Measurements from ENCODE around the gene THTPA. TPM values are rescaled to one million over a fixed set of nuclear protein-coding genes. Genes with fewer than 3 reads are reported as not detected.

THTPA gene
- total and polyA plus RNA-seq, 2 donors (not counting 1 experiment from before 2014, with no cell fraction given), result 17.0 to 21.4 TPM

DNA sequence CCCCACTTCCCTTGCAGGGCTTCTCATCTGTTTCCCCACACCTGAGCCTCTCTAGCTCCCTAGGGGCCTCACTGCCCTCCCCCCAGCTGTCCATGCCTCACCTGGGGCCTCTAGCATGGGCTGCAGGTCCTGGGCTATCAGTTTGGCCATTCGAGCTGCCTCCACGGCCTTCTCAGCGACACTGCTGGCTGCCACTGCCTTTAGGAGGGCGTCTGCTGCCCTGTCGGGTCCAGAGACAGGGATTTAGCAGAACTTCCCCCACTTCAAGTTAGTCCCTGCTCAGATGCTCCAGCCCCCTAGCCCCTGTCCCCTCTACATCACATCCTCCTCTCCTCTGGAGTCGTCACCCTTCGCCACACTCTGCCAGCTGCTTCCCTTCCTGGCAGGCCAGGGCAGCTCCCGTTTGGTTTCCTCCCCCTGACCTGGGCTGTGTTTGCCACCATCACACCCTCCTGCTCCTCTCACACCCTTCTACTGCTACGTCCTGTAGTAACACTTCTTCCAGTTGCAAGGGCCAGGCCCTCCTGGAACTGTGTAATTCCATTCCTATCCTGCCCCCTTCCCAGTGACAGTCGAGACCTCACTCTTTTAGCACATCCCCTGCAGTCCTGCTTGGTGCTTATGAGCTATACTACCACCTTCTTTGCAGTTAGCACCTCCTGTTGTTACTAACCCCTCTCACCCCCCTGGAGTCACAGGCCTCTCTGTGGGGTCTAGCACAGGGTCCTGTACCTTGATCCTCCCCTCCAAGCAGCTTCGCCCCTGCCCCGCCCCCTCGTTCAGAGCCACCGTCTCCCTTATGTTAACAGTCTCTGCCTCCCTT, 15.8 kb downstream of the THTPA start:
- peaks cover 2% of the 10 kb centered on the region for H4K20me1 ChIP-seq (ENCODE audit: control insufficient read depth, insufficient read depth, low read length, poor library complexity, severe bottlenecking)
- H2AFZ ChIP-seq (ENCODE audit: insufficient read depth, low read depth, low read length, poor library complexity, severe bottlenecking), result no peak overlapping the region
- DNase-seq, result no peak
- H3K9me3 ChIP-seq (ENCODE audit: control extremely low read depth in 1 of 3, control insufficient read depth in 2 of 3, insufficient read depth in 1 of 3, low read length in 2 of 3), result peaks cover 0 to 10% (median 0%) of the 10 kb centered on the region in 3 donors
- no peaks in the 10 kb centered on the region for H3K36me3 ChIP-seq (replicated peaks in 1 of 2; ENCODE audit: control extremely low read depth in 1 of 2, control insufficient read depth in 1 of 2, extremely low read depth in 1 of 2, insufficient read depth in 2 of 2, low read length in 1 of 2)
- no peak overlapping the region for H3K4me2 ChIP-seq (replicated peaks; ENCODE audit: low read depth, low read length, poor library complexity, severe bottlenecking)
- WGBS (ENCODE audit: insufficient coverage), result 49% methylated on average over 12 of the region's 14 CpGs
- Mint-ChIP-seq H3K4me1 (peaks cover 26% of the 10 kb centered on the region), H3K27me3 (peaks cover 45% of the 10 kb centered on the region), H3K9me3 (ENCODE audit: insufficient read depth) (no peaks in the 10 kb centered on the region), H3K27ac (no peak overlapping the region), H3K4me3 (no peak overlapping the region)
- CTCF ChIA-PET, result interaction anchor here (0.6 to 9.3 kb wide), 2 partner anchors 15 kb away, joined by 4 to 61 read pairs; partner anchors contain the start of gene THTPA
- ATAC-seq (ENCODE audit: low read depth), result no peak
- H3K9ac ChIP-seq (ENCODE audit: low read length), result no peak overlapping the region
- H3K27me3 ChIP-seq (replicated peaks in 1 of 4; ENCODE audit: control extremely low read depth in 1 of 4, control insufficient read depth in 3 of 4, insufficient read depth in 4 of 4, low read length in 3 of 4), result peaks cover 0 to 35% (median 16%) of the 10 kb centered on the region in 4 experiments
- peaks cover 8% of the 10 kb centered on the region for H3K79me2 ChIP-seq (ENCODE audit: control insufficient read depth, insufficient read depth, low read length)
- no peak overlapping the region for H3K27ac ChIP-seq (ENCODE audit: low read length in 2 of 2)
- H3K4me1 ChIP-seq (ENCODE audit: control insufficient read depth in 2 of 2, insufficient read depth in 2 of 2, low read length in 2 of 2), result peaks cover 17 to 21% of the 10 kb centered on the region in 2 donors
- TF ChIP-seq EZH2 (IDR thresholded peaks at IDR 0.05; ENCODE audit: borderline replicate concordance, insufficient read depth, low read depth, low read length, poor library complexity, severe bottlenecking), result no peak
- no peak overlapping the region for H3K4me3 ChIP-seq (ENCODE audit: control extremely low read depth in 1 of 5, extremely low read depth in 1 of 5, insufficient read depth in 1 of 5, low read depth in 2 of 5, low read length in 4 of 5)
- intact Hi-C loops (cut with micrococcal nuclease), result no loop called here
- POLR2A ChIA-PET, result no interaction called here

- ChIA-PET CTCF (interaction anchor here (1.2 to 9.3 kb wide), 2 partner anchors 15 to 16 kb away, joined by 3 to 61 read pairs; partner anchors contain the start of gene THTPA), POLR2A (no interaction called here)
- Histone ChIP-seq H3K27ac (ENCODE audit: low read length in 2 of 2) (no peak overlapping the region), H3K4me3 (ENCODE audit: control extremely low read depth in 1 of 5, extremely low read depth in 1 of 5, insufficient read depth in 1 of 5, low read depth in 2 of 5, low read length in 4 of 5) (no peak overlapping the region), H3K9ac (ENCODE audit: low read length) (no peak overlapping the region), H3K79me2 (ENCODE audit: control insufficient read depth, insufficient read depth, low read length) (peaks cover 3% of the 10 kb centered on the region), H2AFZ (ENCODE audit: insufficient read depth, low read depth, low read length, poor library complexity, severe bottlenecking) (no peak overlapping the region), H3K27me3 (replicated peaks in 1 of 4; ENCODE audit: control extremely low read depth in 1 of 4, control insufficient read depth in 3 of 4, insufficient read depth in 4 of 4, low read length in 3 of 4) (peaks cover 0 to 41% (median 18%) of the 10 kb centered on the region in 4 experiments), H3K9me3 (ENCODE audit: control extremely low read depth in 1 of 3, control insufficient read depth in 2 of 3, insufficient read depth in 1 of 3, low read length in 2 of 3) (peaks cover 0 to 13% (median 0%) of the 10 kb centered on the region in 3 donors), H3K4me2 (replicated peaks; ENCODE audit: low read depth, low read length, poor library complexity, severe bottlenecking) (no peak overlapping the region), H4K20me1 (ENCODE audit: control insufficient read depth, insufficient read depth, low read length, poor library complexity, severe bottlenecking) (no peaks in the 10 kb centered on the region), H3K4me1 (ENCODE audit: control insufficient read depth in 2 of 2, insufficient read depth in 2 of 2, low read length in 2 of 2) (peaks cover 22 to 25% of the 10 kb centered on the region in 2 donors), H3K36me3 (replicated peaks in 1 of 2; ENCODE audit: control extremely low read depth in 1 of 2, control insufficient read depth in 1 of 2, extremely low read depth in 1 of 2, insufficient read depth in 2 of 2, low read length in 1 of 2) (no peaks in the 10 kb centered on the region)
- DNase-seq (no peak), ATAC-seq (ENCODE audit: low read depth) (no peak)
- intact Hi-C loops (cut with micrococcal nuclease), result no loop called here
- no peak overlapping the region for H3K4me3 Mint-ChIP-seq
- H3K27me3 Mint-ChIP-seq, result peaks cover 48% of the 10 kb centered on the region
- TF ChIP-seq, protein P1, sequence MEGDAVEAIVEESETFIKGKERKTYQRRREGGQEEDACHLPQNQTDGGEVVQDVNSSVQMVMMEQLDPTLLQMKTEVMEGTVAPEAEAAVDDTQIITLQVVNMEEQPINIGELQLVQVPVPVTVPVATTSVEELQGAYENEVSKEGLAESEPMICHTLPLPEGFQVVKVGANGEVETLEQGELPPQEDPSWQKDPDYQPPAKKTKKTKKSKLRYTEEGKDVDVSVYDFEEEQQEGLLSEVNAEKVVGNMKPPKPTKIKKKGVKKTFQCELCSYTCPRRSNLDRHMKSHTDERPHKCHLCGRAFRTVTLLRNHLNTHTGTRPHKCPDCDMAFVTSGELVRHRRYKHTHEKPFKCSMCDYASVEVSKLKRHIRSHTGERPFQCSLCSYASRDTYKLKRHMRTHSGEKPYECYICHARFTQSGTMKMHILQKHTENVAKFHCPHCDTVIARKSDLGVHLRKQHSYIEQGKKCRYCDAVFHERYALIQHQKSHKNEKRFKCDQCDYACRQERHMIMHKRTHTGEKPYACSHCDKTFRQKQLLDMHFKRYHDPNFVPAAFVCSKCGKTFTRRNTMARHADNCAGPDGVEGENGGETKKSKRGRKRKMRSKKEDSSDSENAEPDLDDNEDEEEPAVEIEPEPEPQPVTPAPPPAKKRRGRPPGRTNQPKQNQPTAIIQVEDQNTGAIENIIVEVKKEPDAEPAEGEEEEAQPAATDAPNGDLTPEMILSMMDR (IDR thresholded peaks at IDR 0.05), result no peak
- TF ChIP-seq EZH2 (IDR thresholded peaks at IDR 0.05; ENCODE audit: borderline replicate concordance, insufficient read depth, low read depth, low read length, poor library complexity, severe bottlenecking), result no peak
- no peaks in the 10 kb centered on the region for H3K9me3 Mint-ChIP-seq (ENCODE audit: insufficient read depth)
- whole genome bisulfite sequencing (ENCODE audit: insufficient coverage), result 35% methylated on average over 4 of the region's 4 CpGs
- no peak overlapping the region for H3K27ac Mint-ChIP-seq
- H3K4me1 Mint-ChIP-seq, result peaks cover 26% of the 10 kb centered on the region
These were observed 16.4 kb downstream of the THTPA start for GRCh38 chr14:23572524-23572828.
